ENCODE results near the gene PON3.

GRCh38 chr7:95324431-95324830 lies 71.7 kb downstream of the PON3 start, which contains the start of gene PON1:
- TF ChIP-seq POLR2A (IDR thresholded peaks at IDR 0.05; ENCODE audit: extremely low read depth, insufficient read length) = no peak
- TF ChIP-seq CTCF (IDR thresholded peaks at IDR 0.05; ENCODE audit: low read depth, low read length) = no peak
- no peak for TF ChIP-seq MAX (IDR thresholded peaks at IDR 0.05; ENCODE audit: low read depth, low read length)
- no peak for TF ChIP-seq MYC (IDR thresholded peaks at IDR 0.05; ENCODE audit: low read depth, low read length)

All from NB4 (cell line).